PC-3 (cell line): Measurements from ENCODE around the gene AQP2.

ENCODE experiments used
- CTCF ChIP-seq: fragments of 300-600 bp; sonication (generic); conservative IDR thresholded peaks from 2 replicates; pipeline ENCODE4 v1.5.1; 2017; ENCODE audit warnings: antibody characterized with exemption, low read depth, mild to moderate bottlenecking, low read length
- EZH2 ChIP-seq: fragments of 300-600 bp; sonication (generic); IDR thresholded peaks from one replicate; pipeline ENCODE4 v1.6.1; 2017; ENCODE audit warnings: antibody characterized with exemption, mild to moderate bottlenecking, low read length; ENCODE audit not compliant: unreplicated experiment
- EZH2phosphoT487 ChIP-seq: fragments of 300-600 bp; sonication (generic); IDR thresholded peaks from 2 replicates; pipeline ENCODE4 v1.6.1; 2018; ENCODE audit warnings: mild to moderate bottlenecking, antibody characterized with exemption, low read length, borderline replicate concordance

GRCh38 chr12:49955899-49956662, 5.5 kb downstream of the AQP2 start:
- TF ChIP-seq CTCF (no peak), EZH2phosphoT487 (no peak), EZH2 (no peak)
